Left ventricle myocardium inferior (tissue), 1 donor: Measurements from ENCODE around the gene TOM1L2. TPM values are rescaled to one million over a fixed set of nuclear protein-coding genes. Genes with fewer than 3 reads are reported as not detected.

Experiments used
- DNase-seq: peaks from one replicate; pipeline ENCODE4 v3.0.0-alpha.2; 2020
- H3K27ac ChIP-seq: fragments of 200-600 bp; replicated peaks from 2 replicates; pipeline ENCODE4 v1.8.0; 2021
- H3K27me3 ChIP-seq: fragments of 200-600 bp; 2 replicates; pipeline ENCODE4 v1.8.0; 2021; ENCODE audit warnings: low read depth
- H3K36me3 ChIP-seq: fragments of 200-600 bp; 2 replicates; pipeline ENCODE4 v1.8.0; 2021
- H3K4me1 ChIP-seq: fragments of 200-600 bp; 2 replicates; pipeline ENCODE4 v1.8.0; 2021
- H3K4me3 ChIP-seq: fragments of 200-600 bp; 2 replicates; pipeline ENCODE4 v1.8.0; 2021; ENCODE audit warnings: mild to moderate bottlenecking, moderate library complexity
- H3K9me3 ChIP-seq: fragments of 200-600 bp; replicated peaks from 2 replicates; pipeline ENCODE4 v1.8.0; 2021
- intact Hi-C: fragments of 100-400 bp; cut with micrococcal nuclease; formaldehyde crosslinking; loops from one replicate; pipeline ENCODE4 v1.11.0; 2022
- total RNA-seq: library from RNA; stranded (reverse); fragmentation: NEBNext Ultra II Directional; extraction: Animal tissue kit (Norgen Biotek cat#: 25700); gene quantifications from one replicate; pipeline ENCODE4 v1.2.1, GENCODE V29; 2021
- TF ChIP-seq, protein P1 (sequence below): fragments of 200-600 bp; IDR thresholded peaks from 2 replicates; pipeline ENCODE4 v1.8.0; 2021; ENCODE audit warnings: antibody characterized with exemption, mild to moderate bottlenecking, borderline replicate concordance
- donor health status: DM: no; HTN: yes; CAD: no; lungs with severe emphysema.

TOM1L2 gene
- total RNA-seq, 1 donor from 2014 or later, result 284 TPM

DNA sequence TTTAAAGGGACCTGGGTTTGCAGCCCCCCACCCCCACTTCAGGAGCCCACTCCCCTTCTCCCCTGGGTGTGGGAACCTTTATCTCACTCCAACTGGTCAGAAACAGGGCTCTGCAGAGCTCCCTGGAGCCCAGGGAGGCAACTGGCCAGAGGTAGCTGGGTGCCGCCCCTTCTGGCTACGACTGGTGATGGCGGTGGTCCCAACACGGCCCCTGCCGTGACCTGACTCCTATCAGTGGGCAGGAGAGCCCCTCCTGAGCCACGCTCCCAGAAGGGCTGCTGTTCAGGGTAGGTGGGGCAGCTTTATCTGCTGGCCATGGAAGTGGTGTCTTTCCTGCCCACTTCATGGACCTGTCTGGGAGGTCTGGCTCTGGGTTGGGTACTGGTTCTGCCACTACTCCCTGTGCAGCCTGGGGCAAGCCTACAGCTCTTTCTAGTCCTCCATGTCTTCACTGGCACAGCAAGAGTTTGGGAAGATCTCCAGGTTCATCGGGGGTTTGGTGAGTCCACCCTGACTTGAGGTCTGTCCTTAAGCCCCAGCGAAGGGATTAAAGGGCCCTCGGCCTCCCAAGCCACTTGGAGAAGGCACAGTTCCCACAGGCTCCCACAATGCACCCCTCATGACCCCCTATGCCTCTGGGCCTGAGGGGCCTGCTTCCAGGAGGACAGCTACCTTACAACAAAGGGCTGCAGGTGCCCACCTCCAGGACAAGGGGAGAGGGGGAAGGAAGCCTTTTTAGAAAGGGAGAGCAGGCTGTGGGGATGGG, 129.9 kb downstream of the TOM1L2 start:
- Histone ChIP-seq H3K4me1 (peaks cover 69% of the 10 kb centered on the region), H3K36me3 (peaks cover 13% of the 10 kb centered on the region), H3K27ac (peak overlapping the region; percentile 100), H3K9me3 (no peaks in the 10 kb centered on the region), H3K4me3 (no peak overlapping the region), H3K27me3 (no peaks in the 10 kb centered on the region)
- DNase-seq, result no peak
- intact Hi-C loops, result no loop called here
- TF ChIP-seq, protein P1, sequence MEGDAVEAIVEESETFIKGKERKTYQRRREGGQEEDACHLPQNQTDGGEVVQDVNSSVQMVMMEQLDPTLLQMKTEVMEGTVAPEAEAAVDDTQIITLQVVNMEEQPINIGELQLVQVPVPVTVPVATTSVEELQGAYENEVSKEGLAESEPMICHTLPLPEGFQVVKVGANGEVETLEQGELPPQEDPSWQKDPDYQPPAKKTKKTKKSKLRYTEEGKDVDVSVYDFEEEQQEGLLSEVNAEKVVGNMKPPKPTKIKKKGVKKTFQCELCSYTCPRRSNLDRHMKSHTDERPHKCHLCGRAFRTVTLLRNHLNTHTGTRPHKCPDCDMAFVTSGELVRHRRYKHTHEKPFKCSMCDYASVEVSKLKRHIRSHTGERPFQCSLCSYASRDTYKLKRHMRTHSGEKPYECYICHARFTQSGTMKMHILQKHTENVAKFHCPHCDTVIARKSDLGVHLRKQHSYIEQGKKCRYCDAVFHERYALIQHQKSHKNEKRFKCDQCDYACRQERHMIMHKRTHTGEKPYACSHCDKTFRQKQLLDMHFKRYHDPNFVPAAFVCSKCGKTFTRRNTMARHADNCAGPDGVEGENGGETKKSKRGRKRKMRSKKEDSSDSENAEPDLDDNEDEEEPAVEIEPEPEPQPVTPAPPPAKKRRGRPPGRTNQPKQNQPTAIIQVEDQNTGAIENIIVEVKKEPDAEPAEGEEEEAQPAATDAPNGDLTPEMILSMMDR, result no peak

DNA sequence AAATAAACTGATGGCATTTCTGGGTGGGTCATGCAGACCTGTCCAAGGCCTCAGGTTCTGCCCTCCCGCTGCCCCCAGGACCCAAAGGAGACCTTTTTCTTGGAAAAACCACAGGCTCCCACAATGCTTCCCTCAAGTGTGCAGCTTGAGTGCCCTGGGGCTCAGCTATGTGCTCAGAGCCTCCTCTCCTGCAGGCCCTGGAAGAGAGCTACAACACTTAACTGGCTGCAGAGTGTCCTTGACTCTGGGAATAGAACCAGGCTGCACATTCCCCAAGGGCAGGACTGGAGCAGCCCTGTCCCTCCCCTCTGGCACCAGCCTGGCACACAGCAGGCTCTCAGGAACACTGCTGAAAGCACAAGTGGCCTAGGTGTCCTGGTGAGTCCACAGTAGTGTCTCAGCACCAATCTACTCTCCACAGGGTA, 130.6 kb downstream of the TOM1L2 start:
- Histone ChIP-seq H3K36me3 (peaks cover 6% of the 10 kb centered on the region), H3K4me3 (peak overlapping the region; percentile 62), H3K4me1 (peaks cover 75% of the 10 kb centered on the region), H3K9me3 (no peaks in the 10 kb centered on the region), H3K27ac (peak overlapping the region; percentile 100), H3K27me3 (no peaks in the 10 kb centered on the region)
- intact Hi-C loops, result no loop called here
- TF ChIP-seq, protein P1, result peak; percentile 21
- DNase-seq, result peak; percentile 77

DNA sequence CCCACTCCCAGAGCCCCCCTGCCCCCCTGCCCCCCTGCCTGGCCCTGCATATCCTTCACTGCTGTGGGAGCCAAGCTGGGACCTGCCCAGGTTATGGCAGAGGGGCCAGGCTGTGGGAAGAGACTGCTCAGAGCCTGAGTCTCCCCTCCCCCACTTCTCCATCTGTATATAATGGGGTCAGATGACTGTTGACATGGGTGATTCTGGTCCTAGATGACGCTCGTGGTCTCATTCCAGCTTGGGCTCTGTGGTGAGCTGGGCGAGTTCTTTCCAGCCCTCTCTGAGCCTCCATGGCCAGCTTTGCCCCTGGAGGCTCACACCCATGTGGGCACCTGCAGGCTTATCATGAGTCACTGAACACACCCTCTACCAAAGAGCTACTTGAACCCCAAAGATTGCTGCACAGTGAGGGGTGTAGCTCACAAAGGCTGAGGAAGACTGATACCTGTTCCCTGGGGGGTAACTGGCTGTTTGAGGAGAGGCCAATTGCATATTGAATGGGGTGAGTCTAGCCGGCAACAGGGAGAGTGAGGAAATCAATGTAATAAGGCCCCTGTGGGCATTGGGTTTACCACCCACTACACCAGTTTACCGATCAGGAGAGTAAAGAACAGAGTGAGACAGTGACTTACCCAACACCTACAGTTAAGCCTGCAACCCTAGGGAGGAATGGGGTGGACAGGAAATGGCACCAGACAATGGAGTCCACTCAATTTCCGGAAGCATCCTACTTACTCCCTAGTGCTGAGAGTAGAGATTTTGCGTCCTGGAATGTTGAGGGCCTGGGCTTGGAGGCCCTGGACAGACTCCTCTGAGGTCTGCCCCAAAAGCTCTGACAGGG, 131.2 kb downstream of the TOM1L2 start:
- Histone ChIP-seq H3K4me1 (peaks cover 80% of the 10 kb centered on the region), H3K9me3 (no peaks in the 10 kb centered on the region), H3K36me3 (no peaks in the 10 kb centered on the region), H3K4me3 (peak overlapping the region; percentile 62), H3K27me3 (no peaks in the 10 kb centered on the region), H3K27ac (peak overlapping the region; percentile 100)
- intact Hi-C loops, result no loop called here
- DNase-seq, result no peak
- TF ChIP-seq, protein P1, result no peak

DNA sequence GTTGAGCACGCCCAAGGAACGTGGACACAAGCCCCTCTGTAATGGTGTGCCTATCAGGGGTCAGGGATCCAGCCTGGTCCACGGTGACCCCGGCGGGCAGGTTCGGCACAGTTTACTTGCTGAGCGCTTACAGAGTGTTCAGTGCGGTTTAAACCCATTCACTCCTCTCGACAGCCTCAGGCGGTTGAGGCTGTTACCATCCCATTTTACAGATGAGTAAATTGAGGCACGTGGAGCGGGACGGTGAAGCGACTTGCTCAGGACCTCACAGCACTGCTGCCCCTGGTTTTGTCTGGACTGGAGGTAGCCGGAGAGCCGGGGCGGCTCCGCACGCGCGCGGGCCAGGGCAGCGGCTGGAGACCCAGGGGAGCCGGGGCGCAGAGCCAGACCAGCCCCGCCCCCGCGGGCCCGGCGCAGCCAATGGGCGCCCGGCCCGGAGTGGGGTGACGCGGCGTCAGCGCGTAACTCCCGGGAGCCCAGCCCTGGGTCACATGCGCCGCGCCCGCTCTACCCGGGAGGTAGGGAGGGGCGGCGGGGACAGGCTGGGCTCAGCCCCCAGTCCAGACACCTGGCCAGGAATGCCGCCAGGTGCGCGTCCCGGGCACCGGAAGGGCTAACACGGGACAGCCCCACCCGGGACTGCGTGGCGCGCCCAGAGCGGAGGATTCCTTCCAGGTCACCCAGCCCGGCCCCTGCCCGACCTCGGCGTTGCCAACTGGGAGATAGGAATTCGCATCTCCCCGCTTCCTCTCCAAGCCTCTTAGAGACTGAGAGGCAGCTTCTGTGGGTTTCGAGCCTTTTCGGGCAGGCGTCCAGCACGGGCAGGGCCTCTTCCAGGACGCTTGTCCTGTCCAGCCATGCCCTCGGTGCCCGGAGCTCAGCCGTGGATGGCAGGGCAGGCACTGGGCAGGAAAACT, 132.2 kb downstream of the TOM1L2 start:
- no peaks in the 10 kb centered on the region for H3K9me3 ChIP-seq
- peak; percentile 90 for DNase-seq
- peaks cover 85% of the 10 kb centered on the region for H3K4me1 ChIP-seq
- TF ChIP-seq, protein P1, result no peak
- peak overlapping the region; percentile 62 for H3K4me3 ChIP-seq
- H3K36me3 ChIP-seq, result no peaks in the 10 kb centered on the region
- intact Hi-C loops, result no loop called here
- no peaks in the 10 kb centered on the region for H3K27me3 ChIP-seq
- H3K27ac ChIP-seq, result peak overlapping the region; percentile 100
